Stomach (tissue), 9 donors: Measurements from ENCODE around the gene H3-3A. TPM values are rescaled to one million over a fixed set of nuclear protein-coding genes. Genes with fewer than 3 reads are reported as not detected.
A peak's percentile ranks its signal among the peaks of the same experiment; 100 is the strongest.

Source experiments
- DNase-seq, 2 donors: peaks; one replicate each; pipeline versions ENCODE4 v3.0.0 to v3.0.0-alpha.2; 2013 to 2019
- H3K27ac ChIP-seq, 5 donors: fragments of 200-600 bp in 4 of 5; sonication (generic) in 4 of 5; one replicate each; pipeline ENCODE4 v1.5.1; 2013 to 2019; ENCODE audit warnings: mild to moderate bottlenecking in 1 of 5, moderate library complexity in 1 of 5
- H3K27me3 ChIP-seq, 3 donors: fragments of 200-600 bp; sonication (generic); one replicate each; pipeline ENCODE4 v1.5.1; 2017 to 2019; ENCODE audit warnings: mixed run types in 1 of 3
- H3K36me3 ChIP-seq, 4 donors: fragments of 200-600 bp; sonication (generic); 1 replicate in 3 of 4; 2 replicates in 1 of 4; pipeline ENCODE4 v1.5.1; 2016 to 2019
- H3K4me1 ChIP-seq, 4 donors: fragments of 200-600 bp; sonication (generic); one replicate each; pipeline ENCODE4 v1.5.1; 2016 to 2019
- H3K4me3 ChIP-seq, 4 donors: fragments of 200-600 bp; sonication (generic) in 3 of 4; one replicate each; pipeline ENCODE4 v1.5.1; 2016 to 2019; ENCODE audit warnings: mild to moderate bottlenecking in 1 of 4
- H3K9me3 ChIP-seq, 4 donors: fragments of 200-600 bp; sonication (generic); one replicate each; pipeline ENCODE4 v1.5.1; 2016 to 2019
- EP300 ChIP-seq: sonication (generic); formaldehyde crosslinking; IDR thresholded peaks from one replicate; pipeline ENCODE4 v1.6.1; 2017; ENCODE audit warnings: antibody characterized with exemption
- POLR2A ChIP-seq, 4 donors: fragments of 450-650 bp; IDR thresholded peaks; one replicate each; pipeline ENCODE4 v1.6.1; 2016; ENCODE audit warnings: antibody characterized with exemption in 4 of 4, control low read depth in 2 of 4, mild to moderate bottlenecking in 1 of 4, moderate library complexity in 1 of 4
- POLR2AphosphoS5 ChIP-seq, 3 donors: sonication (generic); formaldehyde crosslinking; IDR thresholded peaks; one replicate each; pipeline ENCODE4 v1.6.1; 2016; ENCODE audit warnings: antibody characterized with exemption in 3 of 3
- WGBS, 5 donors: extraction: QIAGEN DNeasy Blood & Tissue Kit in 3 of 5; methylation state at CpG; one replicate each; pipeline versions ENCODE4 v1.1.5 to v1.1.7; 2013 to 2018; 5-methylcytosine and 5-hydroxymethylcytosine counted together
- intact Hi-C: fragments of 100-400 bp; cut with DNase I; formaldehyde crosslinking; loops from one replicate; pipeline ENCODE4 v1.15.1; 2023; ENCODE audit warnings: low total_unique reads
- polyA plus RNA-seq, 3 donors: library from polyadenylated mRNA; stranded (reverse); fragments of 200-250 nt; gene quantifications; one replicate each; pipeline ENCODE4 v1.2.3, GENCODE V29; 2013
- total RNA-seq, 5 donors: library from RNA; depleted of rRNA; stranded (reverse); fragments of >200 nt; gene quantifications; one replicate each; pipeline versions ENCODE4 v1.1.0 to v1.2.3, GENCODE V29; 2014 to 2016
- TF ChIP-seq, protein P1 (sequence below), 7 experiments: fragments of 450-650 bp in 4 of 7; fragments of 200-600 bp in 3 of 7; sonication (generic) in 3 of 7; IDR thresholded peaks; one replicate each; pipeline ENCODE4 v1.5.1; 2016 to 2019; ENCODE audit warnings: antibody characterized with exemption in 7 of 7, control low read depth in 2 of 7, mild to moderate bottlenecking in 1 of 7
- donor health status: healthy with polysubstance abuse.
- donor health status: Bipolar disorder and iron deficiency.
- donor health status: healthy.

The H3-3A gene
- total and polyA plus RNA-seq, 8 donors: 30.7 to 995 (median 413) TPM

DNA sequence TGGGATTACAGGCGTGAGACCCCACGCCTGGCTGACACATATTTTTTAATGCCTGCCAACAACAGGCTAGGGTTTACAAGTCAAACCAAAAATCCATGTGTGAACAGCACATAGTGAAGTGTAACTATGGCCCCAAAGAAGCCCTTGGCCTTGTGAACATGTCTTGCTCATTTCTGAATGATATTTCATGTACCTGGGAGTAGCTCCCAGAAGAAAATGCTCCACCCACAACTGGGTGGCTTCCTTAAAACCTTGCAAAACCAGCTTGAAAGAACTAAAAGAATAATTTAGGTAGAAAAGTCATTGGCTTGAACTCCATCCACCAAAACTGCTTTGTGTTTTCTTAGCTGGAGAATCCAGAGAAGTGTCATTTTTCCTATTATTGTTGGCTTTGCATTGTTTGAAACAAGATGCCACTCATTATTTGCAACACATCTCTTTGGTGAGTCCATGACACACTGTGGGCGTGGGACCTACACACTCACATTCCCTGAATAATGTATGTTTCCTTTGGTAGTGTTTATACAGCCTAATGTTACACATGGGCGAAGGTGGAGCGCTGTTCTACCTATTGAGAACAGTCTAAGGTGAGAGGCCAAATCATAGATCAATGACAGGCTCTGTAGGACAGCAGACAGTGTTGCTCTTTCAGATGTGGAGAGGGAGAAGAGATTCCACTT, 34.8 kb upstream of the H3-3A start:
- WGBS, 5 donors: 83 to 92% (median 87%) methylated on average over 5 of the region's 5 CpGs
- Histone ChIP-seq H3K9me3 (no peaks in the 10 kb centered on the region), H3K27me3 (no peaks in the 10 kb centered on the region), H3K4me3 (no peak overlapping the region), H3K27ac (no peak overlapping the region), H3K36me3 (no peaks in the 10 kb centered on the region), H3K4me1 (peaks cover 0 to 19% (median 0%) of the 10 kb centered on the region in 4 donors)
- DNase-seq: peak; percentile 29 to 30
- TF ChIP-seq EP300 (no peak), POLR2AphosphoS5 (IDR thresholded peaks at IDR 0.05) (no peak), POLR2A (IDR thresholded peaks at IDR 0.05) (no peak)
- TF ChIP-seq, protein P1, sequence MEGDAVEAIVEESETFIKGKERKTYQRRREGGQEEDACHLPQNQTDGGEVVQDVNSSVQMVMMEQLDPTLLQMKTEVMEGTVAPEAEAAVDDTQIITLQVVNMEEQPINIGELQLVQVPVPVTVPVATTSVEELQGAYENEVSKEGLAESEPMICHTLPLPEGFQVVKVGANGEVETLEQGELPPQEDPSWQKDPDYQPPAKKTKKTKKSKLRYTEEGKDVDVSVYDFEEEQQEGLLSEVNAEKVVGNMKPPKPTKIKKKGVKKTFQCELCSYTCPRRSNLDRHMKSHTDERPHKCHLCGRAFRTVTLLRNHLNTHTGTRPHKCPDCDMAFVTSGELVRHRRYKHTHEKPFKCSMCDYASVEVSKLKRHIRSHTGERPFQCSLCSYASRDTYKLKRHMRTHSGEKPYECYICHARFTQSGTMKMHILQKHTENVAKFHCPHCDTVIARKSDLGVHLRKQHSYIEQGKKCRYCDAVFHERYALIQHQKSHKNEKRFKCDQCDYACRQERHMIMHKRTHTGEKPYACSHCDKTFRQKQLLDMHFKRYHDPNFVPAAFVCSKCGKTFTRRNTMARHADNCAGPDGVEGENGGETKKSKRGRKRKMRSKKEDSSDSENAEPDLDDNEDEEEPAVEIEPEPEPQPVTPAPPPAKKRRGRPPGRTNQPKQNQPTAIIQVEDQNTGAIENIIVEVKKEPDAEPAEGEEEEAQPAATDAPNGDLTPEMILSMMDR (IDR thresholded peaks at IDR 0.05): no peak
- intact Hi-C loops: no loop called here

DNA sequence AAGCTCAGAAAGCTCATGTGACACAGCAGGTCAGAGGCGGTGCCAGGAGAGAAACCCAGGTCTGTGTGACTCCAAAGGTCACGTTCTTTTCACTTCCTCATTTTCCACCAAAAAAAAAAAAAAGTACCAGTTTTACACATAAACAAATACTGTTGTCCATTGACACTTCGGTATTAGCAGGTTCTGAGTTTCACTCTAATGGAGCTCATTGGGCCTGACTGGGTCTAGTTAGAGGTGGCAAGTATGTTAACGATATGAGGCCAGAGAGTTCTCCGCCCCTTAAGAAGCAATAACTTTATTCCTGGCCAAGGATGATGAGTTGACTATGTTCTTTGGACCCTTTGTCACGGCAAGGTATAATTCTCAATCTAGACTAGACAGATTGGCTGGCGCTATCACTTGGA, 33.4 kb upstream of the H3-3A start:
- peak overlapping the region in 2 of 5 donors; percentile 28 to 40 for H3K27ac ChIP-seq
- DNase-seq: peak; percentile 41 to 75

DNA sequence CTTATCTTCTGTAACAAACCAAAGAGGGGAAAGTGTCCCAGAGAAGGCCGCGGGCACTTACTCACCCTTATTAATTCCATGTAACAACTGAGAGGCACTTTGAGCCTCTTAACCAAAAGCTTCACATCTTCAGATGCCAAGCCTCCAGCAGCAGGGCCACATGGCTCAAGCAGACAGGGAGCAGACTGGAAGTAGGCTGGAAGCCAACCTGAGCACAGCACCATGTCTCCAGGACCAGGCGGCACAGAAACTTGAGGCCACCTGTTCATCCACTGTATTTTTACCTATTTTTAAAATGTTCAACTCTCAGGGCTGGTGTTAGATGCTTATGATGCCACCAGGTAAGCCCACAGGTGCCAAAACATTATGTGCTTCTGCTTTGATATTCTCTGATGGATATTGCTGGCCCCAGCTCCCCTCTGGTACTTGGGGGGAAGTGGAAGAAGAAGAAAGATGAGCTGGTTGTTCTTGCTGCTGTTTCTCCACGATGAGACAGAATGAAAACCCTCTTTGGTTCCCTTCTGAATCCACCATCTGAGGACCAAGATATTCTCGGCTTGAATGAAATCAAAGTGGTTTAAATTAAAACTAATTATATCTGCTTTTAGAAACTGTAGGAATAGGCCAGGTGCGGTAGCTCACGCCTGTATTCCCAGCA, 32.8 kb upstream of the H3-3A start:
- H3K36me3 ChIP-seq: no peaks in the 10 kb centered on the region
- H3K9me3 ChIP-seq: no peaks in the 10 kb centered on the region
- H3K27me3 ChIP-seq: no peaks in the 10 kb centered on the region
- 83 to 92% (median 87%) methylated on average over 7 of the region's 7 CpGs for WGBS, 5 donors
- peaks cover 0 to 19% (median 3%) of the 10 kb centered on the region in 4 donors for H3K4me1 ChIP-seq
- no peak for DNase-seq
- intact Hi-C loops: no loop called here
- TF ChIP-seq, protein P1 (IDR thresholded peaks at IDR 0.05): no peak
- TF ChIP-seq EP300 (no peak), POLR2A (IDR thresholded peaks at IDR 0.05) (no peak)
- H3K4me3 ChIP-seq: no peak overlapping the region
- peak overlapping the region in 2 of 5 donors; percentile 28 to 40 for H3K27ac ChIP-seq

More for the DNA sequence above, 33.4 kb upstream of the H3-3A start:
- H3K27me3 ChIP-seq: no peaks in the 10 kb centered on the region
- WGBS, 5 donors: 58 to 67% (median 63%) methylated on average over 7 of the region's 7 CpGs
- H3K9me3 ChIP-seq: no peaks in the 10 kb centered on the region
- intact Hi-C loops: no loop called here
- H3K36me3 ChIP-seq: no peaks in the 10 kb centered on the region
- TF ChIP-seq, protein P1 (IDR thresholded peaks at IDR 0.05): no peak
- no peak for TF ChIP-seq POLR2AphosphoS5 (IDR thresholded peaks at IDR 0.05)
- TF ChIP-seq EP300: no peak
- no peak for TF ChIP-seq POLR2A (IDR thresholded peaks at IDR 0.05)
- H3K4me1 ChIP-seq: peaks cover 0 to 19% (median 0%) of the 10 kb centered on the region in 4 donors
- H3K4me3 ChIP-seq: no peak overlapping the region

DNA sequence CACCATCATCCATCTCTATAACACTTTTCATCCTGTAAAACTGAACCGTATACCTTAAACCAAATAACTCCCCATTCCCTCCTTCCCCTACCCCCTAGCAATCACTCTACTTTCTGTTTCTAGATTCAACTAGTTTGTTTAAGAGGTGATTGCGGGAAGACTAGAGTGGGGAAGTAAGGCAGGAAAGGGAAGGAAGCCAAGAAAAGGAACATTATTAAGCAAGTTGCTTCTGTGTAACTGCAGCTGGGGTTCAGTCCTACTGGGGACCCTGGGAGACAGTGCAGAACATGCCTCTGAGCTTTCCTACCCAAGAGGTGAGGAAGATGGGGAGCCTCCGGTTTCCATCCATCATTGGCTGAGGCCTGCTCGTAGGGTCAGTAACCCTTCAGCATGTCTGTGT, 28.9 kb upstream of the H3-3A start:
- Histone ChIP-seq H3K4me3 (no peak overlapping the region), H3K27me3 (no peaks in the 10 kb centered on the region), H3K36me3 (no peaks in the 10 kb centered on the region), H3K9me3 (no peaks in the 10 kb centered on the region), H3K27ac (peak overlapping the region in 4 of 5 donors; percentile 25 to 77 (median 58)), H3K4me1 (peaks cover 0 to 11% (median 5%) of the 10 kb centered on the region in 4 donors)
- intact Hi-C loops: no loop called here
- 87 to 92% (median 89%) methylated on average over 4 of the region's 4 CpGs for WGBS, 5 donors
- DNase-seq: no peak
- TF ChIP-seq POLR2AphosphoS5 (IDR thresholded peaks at IDR 0.05) (no peak), EP300 (no peak), POLR2A (IDR thresholded peaks at IDR 0.05) (no peak)
- TF ChIP-seq, protein P1 (IDR thresholded peaks at IDR 0.05): no peak
